Panc1 (cell line): ENCODE results near the gene SNRNP27. TPM values are rescaled to one million over a fixed set of nuclear protein-coding genes. Genes with fewer than 3 reads are reported as not detected.

Experiments used
- total RNA-seq: library from RNA; stranded (reverse); gene quantifications from one replicate; pipeline ENCODE4 v1.2.1, GENCODE V29; 2021; ENCODE audit not compliant: unreplicated experiment

The SNRNP27 gene
- total RNA-seq, 1 experiment from 2014 or later = 39.7 TPM

Other genes starting within 250 kb of the SNRNP27 start
- gene ANXA4, start 151.8 kb upstream of the SNRNP27 start, total RNA-seq = 183 TPM
- 13.2 TPM for gene GMCL1, start 64.3 kb upstream of the SNRNP27 start, total RNA-seq
- 6.5 TPM for gene MXD1, start 21.2 kb downstream of the SNRNP27 start, total RNA-seq
- 0.21 TPM for gene ASPRV1, start 67.7 kb downstream of the SNRNP27 start, total RNA-seq
- 276 TPM for gene PCBP1, start 193.5 kb downstream of the SNRNP27 start, total RNA-seq